Mammary epithelial cell (primary cell): ENCODE results near the gene DNAH9.

Experiments used
- EZH2 ChIP-seq: IDR thresholded peaks from 2 replicates; pipeline ENCODE4 v1.6.1; 2012; ENCODE audit warnings: low read length, inconsistent platforms, borderline replicate concordance
- TF ChIP-seq, protein P1 (sequence below), 2 donors: IDR thresholded peaks in 1 of 2; conservative IDR thresholded peaks in 1 of 2; 2 replicates each; pipeline ENCODE4 v1.5.1; 2011 to 2012; ENCODE audit warnings: inconsistent platforms in 2 of 2, low read length in 2 of 2, mild to moderate bottlenecking in 2 of 2, control low read depth in 1 of 2, low read depth in 1 of 2; ENCODE audit not compliant: insufficient read depth in 1 of 2; ENCODE audit errors: extremely low read depth in 1 of 2

- TF ChIP-seq, protein P1, sequence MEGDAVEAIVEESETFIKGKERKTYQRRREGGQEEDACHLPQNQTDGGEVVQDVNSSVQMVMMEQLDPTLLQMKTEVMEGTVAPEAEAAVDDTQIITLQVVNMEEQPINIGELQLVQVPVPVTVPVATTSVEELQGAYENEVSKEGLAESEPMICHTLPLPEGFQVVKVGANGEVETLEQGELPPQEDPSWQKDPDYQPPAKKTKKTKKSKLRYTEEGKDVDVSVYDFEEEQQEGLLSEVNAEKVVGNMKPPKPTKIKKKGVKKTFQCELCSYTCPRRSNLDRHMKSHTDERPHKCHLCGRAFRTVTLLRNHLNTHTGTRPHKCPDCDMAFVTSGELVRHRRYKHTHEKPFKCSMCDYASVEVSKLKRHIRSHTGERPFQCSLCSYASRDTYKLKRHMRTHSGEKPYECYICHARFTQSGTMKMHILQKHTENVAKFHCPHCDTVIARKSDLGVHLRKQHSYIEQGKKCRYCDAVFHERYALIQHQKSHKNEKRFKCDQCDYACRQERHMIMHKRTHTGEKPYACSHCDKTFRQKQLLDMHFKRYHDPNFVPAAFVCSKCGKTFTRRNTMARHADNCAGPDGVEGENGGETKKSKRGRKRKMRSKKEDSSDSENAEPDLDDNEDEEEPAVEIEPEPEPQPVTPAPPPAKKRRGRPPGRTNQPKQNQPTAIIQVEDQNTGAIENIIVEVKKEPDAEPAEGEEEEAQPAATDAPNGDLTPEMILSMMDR (conservative IDR thresholded peaks at IDR 0.05 in 1 of 2, IDR thresholded peaks at IDR 0.05 in 1 of 2; ENCODE audit: extremely low read depth in 1 of 2, insufficient read depth in 1 of 2, low read depth in 1 of 2, low read length in 2 of 2) = no peak
- TF ChIP-seq EZH2 = no peak
Measured at GRCh38 chr17:11640463-11640814, 42.2 kb downstream of the DNAH9 start.
